Stimulated activated CD8-positive, alpha-beta memory T cell treated with anti-CD3 and anti-CD28 coated beads, Interleukin-12 subunit alpha, Interleukin-12 subunit beta, amount 100 ng/mL, for 4 hours (primary cell): ENCODE data around the gene CRIP1.

Source experiments
- DNase-seq: peaks from one replicate; pipeline ENCODE4 v3.0.0-alpha.2; 2020; ENCODE audit warnings: low read depth

The CRIP1 gene

GRCh38 chr14:105470350-105471296 is 16.1 kb upstream of the CRIP1 start:
- no peak for DNase-seq

DNA sequence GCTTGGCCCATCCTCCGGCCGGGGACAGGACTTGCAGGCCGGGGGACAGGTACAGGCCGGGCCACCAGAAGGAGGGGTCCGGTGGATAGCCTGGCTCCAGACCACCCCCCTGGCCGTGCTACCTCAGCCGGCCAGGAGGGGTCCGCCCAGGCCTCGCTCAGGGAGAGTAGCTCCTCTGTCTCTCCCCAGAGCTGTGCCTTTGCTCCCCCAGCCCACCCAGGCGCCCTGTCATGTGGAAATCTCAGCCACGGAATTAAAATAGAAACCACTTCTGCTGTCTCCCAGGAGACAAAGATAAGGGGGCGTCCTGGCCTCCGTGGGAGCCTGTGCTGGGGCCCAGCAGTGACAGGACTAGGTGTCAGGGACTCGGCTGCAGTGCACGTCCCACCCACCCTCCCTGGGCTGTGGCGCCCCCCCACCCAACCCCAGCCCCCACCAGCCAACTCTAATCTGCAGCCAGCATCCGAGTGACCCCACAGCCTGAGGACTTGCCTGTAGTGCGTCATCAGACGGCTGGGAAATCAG is 15.3 kb upstream of the CRIP1 start:
- DNase-seq = no peak

GRCh38 chr14:105471823-105472485 is 14.7 kb upstream of the CRIP1 start:
- no peak for DNase-seq

- no peak for DNase-seq
Observed at GRCh38 chr14:105472486-105472991, 14.1 kb upstream of the CRIP1 start.

DNA sequence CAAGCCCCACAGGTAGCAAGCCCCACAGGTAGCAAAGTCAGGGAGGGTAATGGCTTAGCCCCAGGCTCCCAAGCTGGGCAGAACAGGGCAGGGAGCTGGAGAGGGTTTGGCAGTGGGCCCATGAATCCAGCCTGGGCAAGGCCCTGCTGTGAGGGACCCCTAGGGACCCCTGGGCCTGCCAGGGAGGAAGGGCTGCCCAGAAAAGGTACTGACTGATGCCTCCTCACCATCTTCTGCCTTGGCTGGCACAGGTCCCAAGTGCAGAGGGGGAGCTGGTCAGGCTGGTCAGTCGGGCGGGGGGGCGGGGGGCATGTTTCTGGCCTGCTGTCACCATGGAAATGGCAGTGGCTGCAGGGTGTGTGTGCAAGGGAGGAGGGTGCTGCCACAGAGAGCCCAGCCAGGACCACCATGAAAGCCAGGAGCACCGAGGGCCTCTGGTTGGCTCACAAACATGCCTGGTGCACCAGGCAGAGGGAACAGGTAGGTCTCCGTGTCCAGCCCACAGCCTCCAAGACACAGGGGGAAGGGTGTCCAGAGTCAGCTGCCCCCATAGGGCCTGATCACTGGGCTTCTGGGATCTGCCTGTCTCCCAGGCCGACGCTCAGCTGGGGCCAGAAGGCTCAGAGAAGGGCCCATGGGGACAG is 13.5 kb upstream of the CRIP1 start:
- no peak for DNase-seq

- no peak for DNase-seq
Observed at GRCh38 chr14:105473677-105474482, 12.8 kb upstream of the CRIP1 start.

- DNase-seq = no peak
Observed at GRCh38 chr14:105474483-105475268, 12.0 kb upstream of the CRIP1 start, which contains the start of gene CRIP2. Gene CRIP2 (plus strand): TSS chr14:105474821. CDS start chr14:105474863, 42 bp downstream.

- no peak for DNase-seq
Observed at GRCh38 chr14:105475269-105476096, 11.2 kb upstream of the CRIP1 start.

GRCh38 chr14:105476097-105476830 is 10.4 kb upstream of the CRIP1 start:
- DNase-seq = no peak

- DNase-seq = no peak
Observed at GRCh38 chr14:105476831-105477659, 9.6 kb upstream of the CRIP1 start.

- no peak for DNase-seq
Observed at GRCh38 chr14:105477660-105478397, 8.9 kb upstream of the CRIP1 start.

DNA sequence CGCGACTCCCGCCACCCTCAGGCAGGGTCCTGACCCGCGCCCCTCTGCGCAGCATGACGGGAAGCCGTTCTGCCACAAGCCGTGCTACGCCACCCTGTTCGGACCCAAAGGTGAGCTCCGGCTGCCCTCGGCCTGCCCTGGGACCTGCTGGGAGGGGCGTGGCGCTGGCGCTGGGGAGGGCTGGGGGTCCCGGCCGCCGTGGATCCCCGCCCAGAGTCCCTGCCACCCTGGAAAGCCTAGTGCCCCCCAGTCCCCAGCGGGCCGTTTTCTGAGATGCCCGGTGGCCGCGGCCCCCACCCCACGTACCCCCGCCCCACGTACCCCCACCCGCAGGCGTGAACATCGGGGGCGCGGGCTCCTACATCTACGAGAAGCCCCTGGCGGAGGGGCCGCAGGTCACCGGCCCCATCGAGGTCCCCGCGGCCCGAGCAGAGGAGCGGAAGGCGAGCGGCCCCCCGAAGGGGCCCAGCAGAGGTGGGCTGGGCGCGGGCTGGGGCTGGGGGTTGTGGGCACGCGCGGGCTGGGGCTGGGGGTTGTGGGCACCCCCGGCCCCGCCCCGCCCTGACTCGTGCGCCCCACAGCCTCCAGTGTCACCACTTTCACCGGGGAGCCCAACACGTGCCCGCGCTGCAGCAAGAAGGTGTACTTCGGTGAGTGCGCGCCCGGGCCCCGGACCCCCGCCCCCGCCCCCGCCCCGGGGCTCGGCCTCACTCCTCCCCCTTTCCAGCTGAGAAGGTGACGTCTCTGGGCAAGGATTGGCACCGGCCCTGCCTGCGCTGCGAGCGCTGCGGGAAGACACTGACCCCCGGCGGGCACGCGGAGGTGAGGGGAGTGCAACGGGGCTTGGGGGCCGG is 8.1 kb upstream of the CRIP1 start:
- no peak for DNase-seq

DNA sequence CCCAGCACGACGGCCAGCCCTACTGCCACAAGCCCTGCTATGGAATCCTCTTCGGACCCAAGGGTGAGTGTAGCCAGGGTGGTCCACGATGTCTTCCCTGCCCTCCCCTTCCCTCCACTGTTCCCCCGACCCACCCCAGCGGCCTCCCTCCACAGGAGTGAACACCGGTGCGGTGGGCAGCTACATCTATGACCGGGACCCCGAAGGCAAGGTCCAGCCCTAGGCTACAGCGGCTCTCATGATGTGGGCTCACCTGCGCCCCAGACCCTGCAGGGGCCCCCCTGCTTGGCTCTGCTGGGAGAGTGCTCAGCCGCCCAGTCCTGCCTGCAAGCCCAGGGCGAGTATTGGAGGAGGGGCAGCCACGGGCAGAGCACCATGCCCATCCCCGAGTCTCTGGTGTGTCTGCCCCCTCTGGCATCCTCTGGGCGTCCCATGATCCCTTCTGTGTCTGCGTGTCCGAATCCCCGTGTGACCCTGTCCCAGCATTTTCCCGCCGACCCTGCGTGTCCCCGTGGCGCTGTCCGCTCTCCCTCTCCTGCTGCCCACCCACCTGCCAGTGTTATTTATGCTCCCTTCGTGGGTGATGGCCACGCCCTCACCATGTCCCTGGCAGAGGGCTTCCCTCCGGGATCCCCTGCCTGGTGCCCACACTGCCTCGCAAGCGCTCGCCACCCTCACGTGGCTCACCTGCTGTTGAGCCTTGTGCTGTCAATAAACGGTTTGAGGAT is 7.1 kb upstream of the CRIP1 start:
- DNase-seq = no peak

DNA sequence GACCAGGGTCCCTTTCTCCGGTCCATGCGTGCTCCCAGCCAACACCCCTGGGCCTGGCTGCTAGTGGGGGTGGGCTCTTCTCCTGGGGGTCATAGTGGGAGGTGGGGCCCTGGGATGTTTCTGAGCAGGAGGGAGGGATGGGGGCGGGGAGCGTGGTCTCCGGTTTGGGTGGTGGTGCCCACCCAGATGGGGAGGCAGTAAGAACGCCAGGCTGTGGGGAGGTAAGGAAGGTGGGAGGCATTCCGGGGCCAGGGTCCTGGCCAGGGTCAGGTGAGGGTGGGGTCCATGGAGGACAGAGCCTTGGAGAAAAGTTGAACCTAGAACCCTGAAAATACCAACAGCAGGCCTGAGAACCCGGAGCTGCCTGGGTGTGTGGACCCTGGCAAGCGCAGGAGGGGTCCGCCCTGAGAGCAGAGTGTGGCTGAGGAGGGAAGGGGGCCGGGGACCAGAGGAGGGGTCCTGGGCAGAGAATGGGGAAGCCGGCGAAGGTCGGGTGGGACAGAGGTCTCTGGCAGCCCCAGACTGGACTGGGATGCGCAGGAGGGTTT is 6.4 kb upstream of the CRIP1 start:
- DNase-seq = no peak
